ENCODE measurements around the gene AGL. TPM values are rescaled to one million over a fixed set of nuclear protein-coding genes. Genes with fewer than 3 reads are reported as not detected.

The AGL gene
- total RNA-seq, 1 donor from 2014 or later, result 23.4 TPM

- TF ChIP-seq CTCF (IDR thresholded peaks at IDR 0.05) (no peak), EZH2 (IDR thresholded peaks at IDR 0.05) (no peak), EZH2phosphoT487 (IDR thresholded peaks at IDR 0.05) (no peak)
- Histone ChIP-seq H3K36me3 (no peaks in the 10 kb centered on the region), H3K27me3 (no peaks in the 10 kb centered on the region), H3K9ac (no peak overlapping the region), H2AFZ (replicated peaks) (no peak overlapping the region), H3K79me2 (ENCODE audit: low read depth) (no peaks in the 10 kb centered on the region), H3K27ac (no peak overlapping the region), H3F3A (ENCODE audit: low read depth) (no peaks in the 10 kb centered on the region), H3K9me3 (ENCODE audit: low read depth) (no peaks in the 10 kb centered on the region), H3K4me2 (no peak overlapping the region), H3K4me1 (no peaks in the 10 kb centered on the region), H4K20me1 (ENCODE audit: low read depth) (no peaks in the 10 kb centered on the region), H3K4me3 (no peak overlapping the region)
- H3K27me3 Mint-ChIP-seq (ENCODE audit: insufficient read depth, low read depth), result no peaks in the 10 kb centered on the region
- no peak for DNase-seq (ENCODE audit: low spot score)
- H3K27ac Mint-ChIP-seq, result no peak overlapping the region
- H3K4me1 Mint-ChIP-seq, result no peaks in the 10 kb centered on the region
- no peak overlapping the region for H3K4me3 Mint-ChIP-seq
- H3K9me3 Mint-ChIP-seq, result no peaks in the 10 kb centered on the region
- no peaks in the 10 kb centered on the region for H3K36me3 Mint-ChIP-seq
These were observed 21.9 kb downstream of the AGL start for GRCh38 chr1:99872063-99872462.

GRCh38 chr1:99877568-99877967 lies 27.4 kb downstream of the AGL start:
- H3K36me3 ChIP-seq, result no peaks in the 10 kb centered on the region
- H3K4me1 ChIP-seq, result no peaks in the 10 kb centered on the region
- no peaks in the 10 kb centered on the region for H3F3A ChIP-seq (ENCODE audit: low read depth)
- H3K27me3 ChIP-seq, result no peaks in the 10 kb centered on the region
- Mint-ChIP-seq H3K9me3 (no peaks in the 10 kb centered on the region), H3K36me3 (peaks cover 4% of the 10 kb centered on the region), H3K4me1 (no peaks in the 10 kb centered on the region), H3K27me3 (ENCODE audit: insufficient read depth, low read depth) (no peaks in the 10 kb centered on the region), H3K27ac (no peak overlapping the region), H3K4me3 (no peak overlapping the region)
- H3K9me3 ChIP-seq (ENCODE audit: low read depth), result no peaks in the 10 kb centered on the region
- no peaks in the 10 kb centered on the region for H4K20me1 ChIP-seq (ENCODE audit: low read depth)
- H3K79me2 ChIP-seq (ENCODE audit: low read depth), result no peaks in the 10 kb centered on the region
- H3K4me3 ChIP-seq, result no peak overlapping the region
- no peak for TF ChIP-seq EZH2phosphoT487 (IDR thresholded peaks at IDR 0.05)
- no peak for TF ChIP-seq EZH2 (IDR thresholded peaks at IDR 0.05)
- TF ChIP-seq CTCF (IDR thresholded peaks at IDR 0.05), result no peak
- DNase-seq (ENCODE audit: low spot score), result no peak
- H3K27ac ChIP-seq, result no peak overlapping the region
- no peak overlapping the region for H2AFZ ChIP-seq (replicated peaks)
- H3K9ac ChIP-seq, result no peak overlapping the region
- H3K4me2 ChIP-seq, result no peak overlapping the region

GRCh38 chr1:99886179-99886578 lies 36.0 kb downstream of the AGL start:
- Mint-ChIP-seq H3K27me3 (ENCODE audit: insufficient read depth, low read depth) (no peaks in the 10 kb centered on the region), H3K4me1 (no peaks in the 10 kb centered on the region), H3K27ac (no peak overlapping the region)

More at GRCh38 chr1:99886179-99886578, 36.0 kb downstream of the AGL start:
- TF ChIP-seq CTCF (IDR thresholded peaks at IDR 0.05) (no peak), EZH2 (IDR thresholded peaks at IDR 0.05) (no peak), EZH2phosphoT487 (IDR thresholded peaks at IDR 0.05) (no peak)
- Mint-ChIP-seq H3K36me3 (peaks cover 9% of the 10 kb centered on the region), H3K9me3 (no peaks in the 10 kb centered on the region), H3K4me3 (no peak overlapping the region)
- Histone ChIP-seq H2AFZ (replicated peaks) (no peak overlapping the region), H3K27ac (no peak overlapping the region), H3F3A (ENCODE audit: low read depth) (no peaks in the 10 kb centered on the region), H3K4me3 (no peak overlapping the region), H3K9ac (no peak overlapping the region), H4K20me1 (ENCODE audit: low read depth) (no peaks in the 10 kb centered on the region), H3K27me3 (no peaks in the 10 kb centered on the region), H3K9me3 (ENCODE audit: low read depth) (no peaks in the 10 kb centered on the region), H3K4me1 (no peaks in the 10 kb centered on the region), H3K36me3 (peaks cover 15% of the 10 kb centered on the region), H3K79me2 (ENCODE audit: low read depth) (no peaks in the 10 kb centered on the region), H3K4me2 (no peak overlapping the region)
- no peak for DNase-seq (ENCODE audit: low spot score)

All from neural progenitor cell (in vitro differentiated cells).